ENCODE results near the gene SRRD. TPM values are rescaled to one million over a fixed set of nuclear protein-coding genes. Genes with fewer than 3 reads are reported as not detected.
A peak's percentile ranks its signal among the peaks of the same experiment; 100 is the strongest.
"Not testable (repeated sequence)": the region's sequence is repeated elsewhere in the genome, so short reads cannot be mapped to it uniquely, and the experiment has no call there.

The SRRD gene
- polyA plus RNA-seq, 1 donor: 18.1 TPM

DNA sequence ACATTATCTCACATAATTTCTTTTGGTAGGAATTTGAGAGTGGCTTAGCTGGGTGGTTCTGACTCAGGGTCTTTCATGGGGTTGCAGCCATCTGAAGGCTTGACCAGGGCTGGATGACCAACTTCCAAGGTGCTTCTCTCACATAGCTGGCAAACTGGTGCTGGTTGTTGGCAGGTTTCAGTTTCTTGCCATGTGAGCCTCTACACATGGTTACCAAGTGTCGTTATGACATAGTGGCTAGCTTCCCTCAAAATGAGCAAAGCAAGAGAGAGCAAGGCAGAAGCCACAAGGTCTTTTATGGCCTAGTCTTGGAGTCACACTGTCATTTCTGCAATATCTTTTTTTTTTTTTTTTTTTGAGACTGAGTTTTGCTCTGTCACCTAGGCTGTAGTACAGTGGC lies 32.8 kb downstream of the SRRD start:
- Histone ChIP-seq H3K4me3 (ENCODE audit: low read length) (no peak overlapping the region), H3K4me1 (ENCODE audit: control insufficient read depth, insufficient read depth, low read length) (peaks cover 16% of the 10 kb centered on the region), H3K9me3 (ENCODE audit: control insufficient read depth, low read depth, low read length) (no peaks in the 10 kb centered on the region), H3K27ac (ENCODE audit: low read length) (no peak overlapping the region), H3K36me3 (ENCODE audit: control insufficient read depth, insufficient read depth, low read length) (no peaks in the 10 kb centered on the region), H3K27me3 (ENCODE audit: control insufficient read depth, insufficient read depth, low read length) (no peaks in the 10 kb centered on the region)
- WGBS (ENCODE audit: insufficient coverage, low lambda C conversion rate): no CpG with 5 or more reads among the region's 1 CpG
- no peak for DNase-seq

DNA sequence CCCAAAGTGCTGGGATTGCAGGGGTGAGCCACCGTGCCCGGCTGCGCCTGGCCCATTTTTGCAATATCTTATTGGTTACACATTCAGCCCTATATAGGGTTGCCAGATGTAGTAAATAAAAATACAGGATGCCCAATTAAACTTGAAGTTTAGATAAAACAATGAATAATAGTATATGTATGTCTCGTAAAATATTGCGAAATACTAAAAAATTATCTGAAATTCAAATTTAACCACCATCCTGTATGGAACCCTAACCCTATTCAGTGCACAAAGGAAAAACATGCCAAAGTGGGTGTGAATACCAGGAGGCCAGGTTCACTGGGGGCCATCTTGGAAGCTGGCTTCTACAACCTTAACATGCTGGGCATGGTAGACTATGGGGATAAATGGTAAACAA lies 33.8 kb downstream of the SRRD start:
- Histone ChIP-seq H3K36me3 (ENCODE audit: control insufficient read depth, insufficient read depth, low read length) (no peaks in the 10 kb centered on the region), H3K4me1 (ENCODE audit: control insufficient read depth, insufficient read depth, low read length) (peaks cover 16% of the 10 kb centered on the region), H3K27ac (ENCODE audit: low read length) (no peak overlapping the region), H3K27me3 (ENCODE audit: control insufficient read depth, insufficient read depth, low read length) (no peaks in the 10 kb centered on the region), H3K9me3 (ENCODE audit: control insufficient read depth, low read depth, low read length) (no peaks in the 10 kb centered on the region), H3K4me3 (ENCODE audit: low read length) (no peak overlapping the region)
- WGBS (ENCODE audit: insufficient coverage, low lambda C conversion rate): 95% methylated on average over 3 of the region's 5 CpGs
- DNase-seq: no peak

DNA sequence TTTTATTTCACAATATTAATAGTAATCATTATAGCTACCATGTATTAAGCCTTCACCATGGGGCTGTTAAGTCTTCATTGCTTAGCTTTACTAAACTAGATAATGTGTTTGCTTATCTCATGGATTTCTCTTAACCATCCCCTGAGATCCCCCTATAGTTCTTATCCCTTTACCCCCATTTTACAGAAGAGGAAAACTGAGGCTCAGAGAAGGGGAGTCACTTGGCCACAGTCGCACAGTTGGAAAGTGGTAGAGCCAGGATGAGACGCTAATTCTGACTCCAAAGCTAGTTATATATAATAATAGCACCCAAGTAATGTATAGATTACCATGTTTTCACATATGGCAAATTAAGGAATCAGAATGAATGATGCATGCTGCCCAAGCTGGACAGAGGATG lies 38.3 kb downstream of the SRRD start:
- H3K4me3 ChIP-seq (ENCODE audit: low read length): no peak overlapping the region
- H3K27me3 ChIP-seq (ENCODE audit: control insufficient read depth, insufficient read depth, low read length): no peaks in the 10 kb centered on the region
- H3K36me3 ChIP-seq (ENCODE audit: control insufficient read depth, insufficient read depth, low read length): no peaks in the 10 kb centered on the region
- no peak overlapping the region for H3K27ac ChIP-seq (ENCODE audit: low read length)
- no CpG with 5 or more reads among the region's 2 CpGs for WGBS (ENCODE audit: insufficient coverage, low lambda C conversion rate)
- no peaks in the 10 kb centered on the region for H3K9me3 ChIP-seq (ENCODE audit: control insufficient read depth, low read depth, low read length)
- peaks cover 9% of the 10 kb centered on the region for H3K4me1 ChIP-seq (ENCODE audit: control insufficient read depth, insufficient read depth, low read length)
- no peak for DNase-seq

DNA sequence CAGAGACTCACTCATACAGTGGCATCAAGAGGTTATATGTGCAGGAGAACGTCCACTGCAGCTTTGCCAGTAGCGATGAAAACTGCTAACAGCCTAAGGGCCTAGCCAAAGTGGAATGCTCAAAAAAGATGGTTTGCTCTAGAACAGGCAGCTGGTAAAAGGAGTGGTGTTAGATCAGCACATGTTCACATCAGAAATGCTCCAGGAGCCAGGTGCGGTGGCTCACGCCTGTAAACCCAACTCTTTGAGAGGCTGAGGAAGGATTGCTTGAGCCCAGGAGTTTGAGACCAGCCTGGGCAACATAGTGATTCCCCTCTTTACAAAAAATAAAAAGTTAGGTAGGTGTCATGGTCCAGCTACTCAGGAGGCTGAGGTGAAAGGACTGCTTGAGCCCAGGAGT lies 38.9 kb downstream of the SRRD start:
- WGBS (ENCODE audit: insufficient coverage, low lambda C conversion rate): no CpG with 5 or more reads among the region's 4 CpGs
- Histone ChIP-seq H3K9me3 (ENCODE audit: control insufficient read depth, low read depth, low read length) (no peaks in the 10 kb centered on the region), H3K27ac (ENCODE audit: low read length) (no peak overlapping the region), H3K4me3 (ENCODE audit: low read length) (no peak overlapping the region), H3K4me1 (ENCODE audit: control insufficient read depth, insufficient read depth, low read length) (peaks cover 9% of the 10 kb centered on the region), H3K27me3 (ENCODE audit: control insufficient read depth, insufficient read depth, low read length) (no peaks in the 10 kb centered on the region), H3K36me3 (ENCODE audit: control insufficient read depth, insufficient read depth, low read length) (peaks cover 2% of the 10 kb centered on the region)
- DNase-seq: no peak

DNA sequence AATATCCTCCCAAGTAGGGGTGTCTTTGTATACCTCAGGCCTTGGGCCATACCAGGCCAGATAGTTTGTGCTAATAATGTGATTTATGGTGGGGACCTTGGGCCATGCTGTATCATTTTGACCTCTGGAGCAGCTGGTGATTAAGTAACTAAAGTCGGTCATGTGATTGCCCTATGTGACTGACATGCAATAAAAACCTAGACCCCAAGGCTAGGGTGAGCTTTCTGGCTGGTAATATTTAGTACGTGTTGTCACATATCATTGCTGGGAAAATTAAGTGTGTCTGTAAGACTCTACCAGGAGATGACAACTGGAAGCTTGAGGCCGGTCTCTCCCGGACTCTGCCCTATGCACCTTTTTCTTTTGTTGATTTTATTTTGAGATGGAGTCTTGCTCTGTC lies 41.2 kb downstream of the SRRD start:
- peak; percentile 87 to 96 for DNase-seq
- WGBS (ENCODE audit: insufficient coverage, low lambda C conversion rate): no CpG with 5 or more reads among the region's 4 CpGs
- no peaks in the 10 kb centered on the region for H3K27me3 ChIP-seq (ENCODE audit: control insufficient read depth, insufficient read depth, low read length)

DNA sequence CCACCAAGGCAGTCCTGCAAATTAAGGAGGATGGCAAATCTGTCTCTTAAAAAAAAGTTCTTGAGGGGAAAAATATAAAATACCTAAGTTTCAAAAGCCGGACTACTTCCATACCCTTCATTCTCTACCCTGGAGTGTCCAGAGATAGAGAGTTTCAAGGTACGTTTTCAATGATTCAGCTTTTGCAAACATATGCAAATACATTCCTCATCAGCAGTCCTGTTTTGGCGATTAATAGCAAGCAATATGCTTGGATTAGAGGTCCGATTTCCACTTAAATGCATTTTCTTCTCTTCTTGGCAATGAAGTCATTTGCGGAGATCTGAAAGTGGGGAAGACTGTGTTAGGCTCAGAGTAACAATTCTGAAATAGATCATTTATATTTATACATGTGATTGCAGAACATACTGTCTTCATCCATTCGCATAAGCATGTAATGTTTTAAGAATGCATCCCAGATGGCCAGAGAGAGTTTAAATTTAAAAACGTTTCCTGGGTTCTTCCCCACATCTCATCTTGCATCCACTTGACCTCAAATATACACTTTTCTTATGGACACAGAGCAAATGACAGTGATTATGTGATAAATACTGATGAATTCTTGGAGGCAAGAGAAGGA lies 42.4 kb downstream of the SRRD start:
- H3K27me3 ChIP-seq (ENCODE audit: control insufficient read depth, insufficient read depth, low read length): no peaks in the 10 kb centered on the region
- H3K4me3 ChIP-seq (ENCODE audit: low read length): no peak overlapping the region
- peak overlapping the region; percentile 46 for H3K27ac ChIP-seq (ENCODE audit: low read length)
- peaks cover 12% of the 10 kb centered on the region for H3K36me3 ChIP-seq (ENCODE audit: control insufficient read depth, insufficient read depth, low read length)
- peaks cover 9% of the 10 kb centered on the region for H3K4me1 ChIP-seq (ENCODE audit: control insufficient read depth, insufficient read depth, low read length)
- H3K9me3 ChIP-seq (ENCODE audit: control insufficient read depth, low read depth, low read length): no peaks in the 10 kb centered on the region
- WGBS (ENCODE audit: insufficient coverage, low lambda C conversion rate): 86% methylated on average over 2 of the region's 7 CpGs
- DNase-seq: no peak

More for the DNA sequence above, 41.2 kb downstream of the SRRD start:
- Histone ChIP-seq H3K9me3 (ENCODE audit: control insufficient read depth, low read depth, low read length) (no peaks in the 10 kb centered on the region), H3K36me3 (ENCODE audit: control insufficient read depth, insufficient read depth, low read length) (peaks cover 10% of the 10 kb centered on the region), H3K27ac (ENCODE audit: low read length) (peak overlapping the region; percentile 46), H3K4me1 (ENCODE audit: control insufficient read depth, insufficient read depth, low read length) (peaks cover 9% of the 10 kb centered on the region), H3K4me3 (ENCODE audit: low read length) (no peak overlapping the region)

DNA sequence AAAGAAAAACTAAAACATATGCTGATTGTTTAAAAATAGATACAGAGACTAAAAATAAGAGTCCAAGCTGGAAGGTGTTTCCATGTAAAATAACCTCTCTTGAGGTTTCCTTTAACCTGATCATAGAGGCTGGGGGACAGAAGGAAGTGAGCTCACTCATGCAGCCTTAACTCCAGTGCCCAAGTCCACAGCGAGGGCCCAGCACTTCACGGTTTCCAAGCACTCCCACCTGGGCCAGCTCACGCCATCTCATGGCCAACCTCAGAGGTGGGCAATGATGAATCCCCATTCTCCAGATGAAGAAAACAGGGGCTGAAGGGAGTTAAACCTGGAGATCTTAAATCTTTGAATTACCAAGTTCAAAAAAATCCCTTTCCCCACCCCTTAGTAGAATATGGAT lies 43.5 kb downstream of the SRRD start:
- Histone ChIP-seq H3K9me3 (ENCODE audit: control insufficient read depth, low read depth, low read length) (no peaks in the 10 kb centered on the region), H3K4me1 (ENCODE audit: control insufficient read depth, insufficient read depth, low read length) (peaks cover 9% of the 10 kb centered on the region), H3K27ac (ENCODE audit: low read length) (no peak overlapping the region), H3K36me3 (ENCODE audit: control insufficient read depth, insufficient read depth, low read length) (peaks cover 15% of the 10 kb centered on the region), H3K4me3 (ENCODE audit: low read length) (no peak overlapping the region), H3K27me3 (ENCODE audit: control insufficient read depth, insufficient read depth, low read length) (no peaks in the 10 kb centered on the region)
- DNase-seq: no peak
- no CpG with 5 or more reads among the region's 3 CpGs for WGBS (ENCODE audit: insufficient coverage, low lambda C conversion rate)

DNA sequence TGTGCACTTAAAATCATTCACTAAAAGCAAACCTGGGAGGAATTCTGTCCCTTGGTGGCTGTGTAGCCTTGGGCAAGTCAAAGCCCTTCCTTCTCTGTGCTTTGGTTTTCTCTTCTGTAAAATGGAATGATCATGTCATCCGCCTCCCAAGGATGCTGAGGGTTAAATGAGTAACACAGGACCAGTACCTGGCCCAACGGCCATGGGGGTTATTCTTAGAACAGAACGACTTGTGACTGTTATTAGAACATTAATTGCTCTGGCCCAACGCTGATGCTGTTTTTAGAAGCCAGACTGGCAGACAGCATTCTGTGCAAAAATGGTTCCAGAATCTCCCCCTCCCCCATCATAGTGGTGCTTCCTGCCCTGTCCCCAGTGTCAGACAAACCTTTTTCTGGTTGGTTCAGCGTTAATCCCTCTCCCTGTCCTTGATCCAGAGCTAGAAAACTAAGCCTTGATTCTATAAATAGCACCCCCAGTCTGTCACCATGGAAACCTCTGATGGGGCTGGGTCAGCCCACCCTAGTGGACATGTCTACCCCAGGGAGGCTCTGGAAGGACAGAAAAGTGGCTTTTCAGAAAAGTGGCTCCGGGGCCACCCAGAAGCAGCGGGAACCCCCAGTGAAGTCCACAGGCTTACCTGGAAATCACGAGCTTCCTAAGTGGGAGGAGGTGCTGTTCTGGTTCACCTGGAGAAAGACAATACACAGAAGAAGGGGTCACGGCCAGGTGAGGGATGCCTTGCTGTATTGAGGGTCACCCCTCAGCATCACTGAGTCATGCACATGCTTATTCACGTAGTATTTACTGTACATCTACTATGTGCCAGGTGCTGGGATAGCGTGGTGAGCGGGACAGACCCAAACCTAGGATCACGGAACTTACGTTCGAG lies 44.1 kb downstream of the SRRD start:
- Histone ChIP-seq H3K27ac (ENCODE audit: low read length) (no peak overlapping the region), H3K27me3 (ENCODE audit: control insufficient read depth, insufficient read depth, low read length) (no peaks in the 10 kb centered on the region), H3K36me3 (ENCODE audit: control insufficient read depth, insufficient read depth, low read length) (peaks cover 20% of the 10 kb centered on the region), H3K4me1 (ENCODE audit: control insufficient read depth, insufficient read depth, low read length) (peaks cover 9% of the 10 kb centered on the region), H3K9me3 (ENCODE audit: control insufficient read depth, low read depth, low read length) (no peaks in the 10 kb centered on the region), H3K4me3 (ENCODE audit: low read length) (no peak overlapping the region)
- no peak for DNase-seq
- 100% methylated on average over 1 of the region's 15 CpGs for WGBS (ENCODE audit: insufficient coverage, low lambda C conversion rate)

DNA sequence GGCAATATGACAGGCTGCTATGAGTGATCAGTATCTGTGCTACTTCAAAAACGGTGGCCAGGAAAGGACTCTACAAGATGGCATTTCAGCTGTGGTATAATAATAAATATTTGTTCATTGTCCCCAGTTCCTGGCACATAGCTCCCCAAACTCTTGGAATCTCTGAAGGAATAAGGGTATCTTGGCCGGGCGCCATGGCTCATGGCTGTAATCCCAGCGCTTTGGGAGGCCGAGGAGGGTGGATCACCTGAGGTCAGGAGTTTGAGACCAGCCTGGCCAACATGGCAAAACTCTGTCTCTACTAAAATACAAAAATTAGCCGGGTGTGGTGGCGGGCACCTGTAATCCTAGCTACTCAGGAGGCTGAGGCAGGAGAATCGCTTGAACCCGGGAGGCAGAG lies 44.8 kb downstream of the SRRD start:
- H3K27ac ChIP-seq (ENCODE audit: low read length); H3K9me3 ChIP-seq (ENCODE audit: control insufficient read depth, low read depth, low read length); H3K4me3 ChIP-seq (ENCODE audit: low read length); H3K4me1 ChIP-seq (ENCODE audit: control insufficient read depth, insufficient read depth, low read length); DNase-seq; H3K27me3 ChIP-seq (ENCODE audit: control insufficient read depth, insufficient read depth, low read length): not testable (repeated sequence)
- H3K36me3 ChIP-seq (ENCODE audit: control insufficient read depth, insufficient read depth, low read length): peaks cover 22% of the 10 kb centered on the region
- WGBS (ENCODE audit: insufficient coverage, low lambda C conversion rate): no CpG with 5 or more reads among the region's 9 CpGs

DNA sequence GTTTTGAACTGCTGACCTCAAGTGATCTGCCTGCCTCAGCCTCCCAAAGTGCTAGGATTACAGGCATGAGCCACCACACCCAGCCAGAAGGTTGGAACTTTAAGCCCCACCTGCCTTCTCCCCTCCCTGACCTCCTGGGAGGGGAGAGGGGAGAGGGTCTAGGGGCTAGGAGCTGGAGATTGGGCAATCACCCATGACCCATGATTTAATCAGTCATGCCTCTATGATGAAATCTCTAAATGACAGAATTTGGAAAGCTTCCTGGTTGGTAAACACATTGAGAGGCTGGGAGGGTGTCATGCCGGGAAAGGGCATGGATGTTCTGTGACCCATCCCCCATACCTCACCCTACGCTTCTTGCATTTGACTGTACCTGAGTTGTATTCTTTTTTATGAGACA lies 45.7 kb downstream of the SRRD start:
- no peak overlapping the region for H3K4me3 ChIP-seq (ENCODE audit: low read length)
- peaks cover 3% of the 10 kb centered on the region for H3K4me1 ChIP-seq (ENCODE audit: control insufficient read depth, insufficient read depth, low read length)
- no peak overlapping the region for H3K27ac ChIP-seq (ENCODE audit: low read length)
- no peaks in the 10 kb centered on the region for H3K27me3 ChIP-seq (ENCODE audit: control insufficient read depth, insufficient read depth, low read length)
- WGBS (ENCODE audit: insufficient coverage, low lambda C conversion rate): no CpG with 5 or more reads among the region's 2 CpGs
- no peaks in the 10 kb centered on the region for H3K9me3 ChIP-seq (ENCODE audit: control insufficient read depth, low read depth, low read length)
- no peak for DNase-seq
- peaks cover 24% of the 10 kb centered on the region for H3K36me3 ChIP-seq (ENCODE audit: control insufficient read depth, insufficient read depth, low read length)

Data from large intestine (tissue), 3 donors.